MM.1S (cell line): ENCODE data around the gene ZC3H12A.

Experiments used
- DNase-seq: peaks from one replicate; pipeline ENCODE4 v3.0.0-alpha.2; 2015
- H2AFZ ChIP-seq: fragments of 300-600 bp; sonication (generic); 2 replicates; pipeline ENCODE4 v1.6.0; 2016; ENCODE audit warnings: antibody characterized with exemption, low read length
- H3F3A ChIP-seq: fragments of 300-600 bp; sonication (generic); 2 replicates; pipeline ENCODE4 v1.6.1; 2016; ENCODE audit warnings: mild to moderate bottlenecking, antibody characterized with exemption, low read length, moderate library complexity, mixed read lengths; ENCODE audit not compliant: insufficient read depth
- H3K27ac ChIP-seq: fragments of 300-600 bp; sonication (generic); 2 replicates; pipeline ENCODE4 v1.5.1; 2016; ENCODE audit warnings: mild to moderate bottlenecking, low read length
- H3K27me3 ChIP-seq: fragments of 300-600 bp; sonication (generic); replicated peaks from 2 replicates; pipeline ENCODE4 v1.6.0; 2016; ENCODE audit warnings: low read length; ENCODE audit not compliant: insufficient read depth
- H3K36me3 ChIP-seq: fragments of 300-600 bp; sonication (generic); replicated peaks from 2 replicates; pipeline ENCODE4 v1.6.1; 2016; ENCODE audit warnings: mild to moderate bottlenecking, low read length, mixed read lengths; ENCODE audit not compliant: insufficient read depth
- H3K4me1 ChIP-seq: fragments of 300-600 bp; sonication (generic); 2 replicates; pipeline ENCODE4 v1.6.1; 2016; ENCODE audit warnings: low read length, mixed read lengths
- H3K4me2 ChIP-seq: fragments of 300-600 bp; sonication (generic); 2 replicates; pipeline ENCODE4 v1.6.0; 2016; ENCODE audit warnings: low read depth, low read length
- H3K4me3 ChIP-seq: fragments of 300-600 bp; sonication (generic); 2 replicates; pipeline ENCODE4 v1.5.1; 2016; ENCODE audit warnings: low read length, mixed read lengths
- H3K79me2 ChIP-seq: fragments of 300-600 bp; sonication (generic); 2 replicates; pipeline ENCODE4 v1.6.1; 2016; ENCODE audit warnings: mixed run types, low read length, mixed read lengths
- H3K9ac ChIP-seq: fragments of 300-600 bp; sonication (generic); 2 replicates; pipeline ENCODE4 v1.6.1; 2016; ENCODE audit warnings: low read length, mixed read lengths
- H3K9me2 ChIP-seq: fragments of 300-600 bp; sonication (generic); replicated peaks from 2 replicates; pipeline ENCODE4 v1.6.1; 2016; ENCODE audit warnings: mild to moderate bottlenecking, low read length, mixed read lengths; ENCODE audit not compliant: insufficient read depth
- H3K9me3 ChIP-seq: fragments of 300-600 bp; sonication (generic); replicated peaks from 2 replicates; pipeline ENCODE4 v1.6.1; 2016; ENCODE audit warnings: mild to moderate bottlenecking, low read length, mixed read lengths; ENCODE audit not compliant: insufficient read depth
- H4K20me1 ChIP-seq: fragments of 300-600 bp; sonication (generic); 2 replicates; pipeline ENCODE4 v1.6.1; 2016; ENCODE audit warnings: mild to moderate bottlenecking, low read length, moderate library complexity, mixed read lengths; ENCODE audit not compliant: insufficient read depth
- EZH2 ChIP-seq: fragments of 300-600 bp; sonication (generic); optimal IDR thresholded peaks from 2 replicates; pipeline ENCODE3; 2017; ENCODE audit warnings: low read depth, mild to moderate bottlenecking, antibody characterized with exemption, low read length, mixed read lengths
- EZH2phosphoT487 ChIP-seq: fragments of 300-600 bp; sonication (generic); IDR thresholded peaks from 2 replicates; pipeline ENCODE4 v1.6.1; 2018; ENCODE audit warnings: antibody characterized with exemption, low read length
- TF ChIP-seq, protein P1 (sequence below): fragments of 300-600 bp; sonication (generic); IDR thresholded peaks from 2 replicates; pipeline ENCODE4 v1.5.1; 2016; ENCODE audit warnings: antibody characterized with exemption, low read length, mixed read lengths

ZC3H12A gene

GRCh38 chr1:37452416-37452815, 22.0 kb upstream of the ZC3H12A start:
- H3K79me2 ChIP-seq: no peaks in the 10 kb centered on the region
- H3K9me3 ChIP-seq: no peaks in the 10 kb centered on the region
- H3K4me3 ChIP-seq: no peak overlapping the region
- no peaks in the 10 kb centered on the region for H3K36me3 ChIP-seq
- no peak overlapping the region for H2AFZ ChIP-seq
- H3K4me2 ChIP-seq: no peak overlapping the region
- H3K9ac ChIP-seq: no peak overlapping the region
- no peaks in the 10 kb centered on the region for H3F3A ChIP-seq
- H4K20me1 ChIP-seq: no peaks in the 10 kb centered on the region
- TF ChIP-seq, protein P1, sequence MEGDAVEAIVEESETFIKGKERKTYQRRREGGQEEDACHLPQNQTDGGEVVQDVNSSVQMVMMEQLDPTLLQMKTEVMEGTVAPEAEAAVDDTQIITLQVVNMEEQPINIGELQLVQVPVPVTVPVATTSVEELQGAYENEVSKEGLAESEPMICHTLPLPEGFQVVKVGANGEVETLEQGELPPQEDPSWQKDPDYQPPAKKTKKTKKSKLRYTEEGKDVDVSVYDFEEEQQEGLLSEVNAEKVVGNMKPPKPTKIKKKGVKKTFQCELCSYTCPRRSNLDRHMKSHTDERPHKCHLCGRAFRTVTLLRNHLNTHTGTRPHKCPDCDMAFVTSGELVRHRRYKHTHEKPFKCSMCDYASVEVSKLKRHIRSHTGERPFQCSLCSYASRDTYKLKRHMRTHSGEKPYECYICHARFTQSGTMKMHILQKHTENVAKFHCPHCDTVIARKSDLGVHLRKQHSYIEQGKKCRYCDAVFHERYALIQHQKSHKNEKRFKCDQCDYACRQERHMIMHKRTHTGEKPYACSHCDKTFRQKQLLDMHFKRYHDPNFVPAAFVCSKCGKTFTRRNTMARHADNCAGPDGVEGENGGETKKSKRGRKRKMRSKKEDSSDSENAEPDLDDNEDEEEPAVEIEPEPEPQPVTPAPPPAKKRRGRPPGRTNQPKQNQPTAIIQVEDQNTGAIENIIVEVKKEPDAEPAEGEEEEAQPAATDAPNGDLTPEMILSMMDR: no peak
- TF ChIP-seq EZH2: no peak
- no peaks in the 10 kb centered on the region for H3K9me2 ChIP-seq
- DNase-seq: no peak
- H3K4me1 ChIP-seq: peaks cover 7% of the 10 kb centered on the region
- no peak overlapping the region for H3K27ac ChIP-seq
- no peaks in the 10 kb centered on the region for H3K27me3 ChIP-seq

DNA sequence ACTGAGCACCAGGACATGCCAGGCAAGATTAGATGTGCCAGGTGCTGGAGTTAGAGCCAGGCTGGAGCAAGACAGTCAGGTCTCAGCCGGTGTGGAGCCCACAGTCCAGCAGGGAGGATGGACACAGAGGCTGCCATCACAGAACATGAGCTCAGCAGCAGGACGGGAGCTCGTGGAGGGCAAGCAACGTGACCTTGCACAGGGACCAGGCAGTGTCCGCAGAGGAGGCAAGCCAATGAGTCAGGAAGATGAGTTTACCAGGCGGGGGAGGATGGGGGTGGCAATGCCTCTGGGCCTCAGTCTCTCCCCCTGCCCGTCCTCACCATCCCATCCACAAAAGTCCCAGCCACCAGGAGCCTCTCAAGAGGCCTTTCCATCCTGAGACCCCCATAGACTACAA, 20.7 kb upstream of the ZC3H12A start:
- no peak overlapping the region for H3K4me2 ChIP-seq
- no peaks in the 10 kb centered on the region for H3K27me3 ChIP-seq
- no peak overlapping the region for H3K9ac ChIP-seq
- H3K79me2 ChIP-seq: no peaks in the 10 kb centered on the region
- no peak overlapping the region for H2AFZ ChIP-seq
- no peak overlapping the region for H3K27ac ChIP-seq
- H3K4me3 ChIP-seq: no peak overlapping the region
- H3F3A ChIP-seq: no peaks in the 10 kb centered on the region
- no peak for DNase-seq
- no peaks in the 10 kb centered on the region for H3K9me3 ChIP-seq
- H3K36me3 ChIP-seq: no peaks in the 10 kb centered on the region
- H3K9me2 ChIP-seq: no peaks in the 10 kb centered on the region
- H3K4me1 ChIP-seq: peaks cover 7% of the 10 kb centered on the region
- H4K20me1 ChIP-seq: no peaks in the 10 kb centered on the region
- TF ChIP-seq, protein P1: no peak
- TF ChIP-seq EZH2phosphoT487: no peak
- no peak for TF ChIP-seq EZH2

DNA sequence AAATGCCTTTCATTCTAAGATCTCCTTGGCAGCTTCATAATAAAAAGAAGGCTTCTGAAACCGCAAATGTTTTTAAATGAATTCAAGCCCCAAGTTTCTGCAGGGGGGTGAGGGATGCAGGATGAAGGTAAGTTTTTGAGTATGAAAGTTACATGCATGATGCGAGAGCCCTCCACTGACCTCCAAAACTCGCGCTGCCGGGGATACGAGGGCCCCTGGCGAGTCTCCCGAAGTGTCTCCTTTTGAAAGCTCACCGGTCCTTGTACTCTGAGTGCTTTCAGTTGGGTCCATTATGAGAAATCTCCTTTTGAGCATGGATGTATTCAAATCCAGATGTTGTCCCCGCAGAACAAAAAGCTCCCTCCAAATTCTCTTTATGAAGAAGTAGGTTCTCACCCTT, 18.9 kb upstream of the ZC3H12A start:
- peaks cover 7% of the 10 kb centered on the region for H3K4me1 ChIP-seq
- no peaks in the 10 kb centered on the region for H4K20me1 ChIP-seq
- no peaks in the 10 kb centered on the region for H3K36me3 ChIP-seq
- no peaks in the 10 kb centered on the region for H3F3A ChIP-seq
- TF ChIP-seq, protein P1: no peak
- H3K27ac ChIP-seq: no peak overlapping the region
- H2AFZ ChIP-seq: peak overlapping the region; percentile 79; the same call in 1 of the 2 replicates
- no peaks in the 10 kb centered on the region for H3K9me2 ChIP-seq
- DNase-seq: no peak
- peak overlapping the region; percentile 62 for H3K4me2 ChIP-seq
- no peaks in the 10 kb centered on the region for H3K27me3 ChIP-seq
- H3K9ac ChIP-seq: 0 out of 2 replicates have a peak overlapping the region, but pooled peaks have one; percentile 2
- no peaks in the 10 kb centered on the region for H3K9me3 ChIP-seq
- no peaks in the 10 kb centered on the region for H3K79me2 ChIP-seq
- H3K4me3 ChIP-seq: no peak overlapping the region

DNA sequence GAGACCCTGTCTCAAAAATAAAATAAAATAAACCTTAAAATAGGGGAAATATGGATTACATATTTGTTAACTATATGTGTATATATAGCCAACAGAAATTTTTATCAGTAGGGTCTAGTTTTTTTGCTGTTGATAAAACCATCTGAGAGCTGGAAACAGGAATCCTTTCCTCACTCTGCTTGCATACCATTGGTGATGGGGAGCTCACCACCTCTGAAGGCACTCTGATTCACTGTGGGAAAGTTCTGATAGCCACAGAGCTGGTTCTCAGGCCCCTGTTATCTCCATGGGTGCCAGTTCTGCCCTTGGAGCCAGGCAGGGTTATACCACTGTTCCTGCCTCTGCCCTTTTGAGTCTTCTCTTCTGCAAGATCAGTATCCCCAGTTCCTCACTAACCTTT, 17.8 kb upstream of the ZC3H12A start:
- no peaks in the 10 kb centered on the region for H3K27me3 ChIP-seq
- no peaks in the 10 kb centered on the region for H3K9me3 ChIP-seq
- no peak overlapping the region for H3K4me2 ChIP-seq
- no peaks in the 10 kb centered on the region for H4K20me1 ChIP-seq
- TF ChIP-seq, protein P1: no peak
- TF ChIP-seq EZH2 (no peak), EZH2phosphoT487 (no peak)
- H3K79me2 ChIP-seq: no peaks in the 10 kb centered on the region
- no peak for DNase-seq
- H2AFZ ChIP-seq: no peak overlapping the region
- no peak overlapping the region for H3K27ac ChIP-seq
- peaks cover 7% of the 10 kb centered on the region for H3K4me1 ChIP-seq
- H3K4me3 ChIP-seq: no peak overlapping the region
- H3F3A ChIP-seq: no peaks in the 10 kb centered on the region
- H3K36me3 ChIP-seq: no peaks in the 10 kb centered on the region
- H3K9ac ChIP-seq: no peak overlapping the region
- H3K9me2 ChIP-seq: no peaks in the 10 kb centered on the region
